NB4 (cell line): ENCODE data around the gene FBXL13.
"Not testable (repeated sequence)": the region's sequence is repeated elsewhere in the genome, so short reads cannot be mapped to it uniquely, and the experiment has no call there.

Source experiments
- MAX ChIP-seq: IDR thresholded peaks from 2 replicates; pipeline ENCODE4 v1.6.1; 2011; ENCODE audit warnings: low read depth, low read length
- MYC ChIP-seq: IDR thresholded peaks from 2 replicates; pipeline ENCODE4 v1.6.1; 2011; ENCODE audit warnings: low read depth, low read length
- POLR2A ChIP-seq: IDR thresholded peaks from 2 replicates; pipeline ENCODE4 v1.6.1; 2011; ENCODE audit warnings: mild to moderate bottlenecking; ENCODE audit not compliant: insufficient read length; ENCODE audit errors: extremely low read depth
- TF ChIP-seq, protein P1 (sequence below): IDR thresholded peaks from one replicate; pipeline ENCODE4 v1.5.1; 2012; ENCODE audit warnings: low read depth, low read length

GRCh38 chr7:103092321-103092720 lies 17.7 kb upstream of the FBXL13 start:
- TF ChIP-seq MAX, POLR2A, MYC: not testable (repeated sequence)
- TF ChIP-seq, protein P1, sequence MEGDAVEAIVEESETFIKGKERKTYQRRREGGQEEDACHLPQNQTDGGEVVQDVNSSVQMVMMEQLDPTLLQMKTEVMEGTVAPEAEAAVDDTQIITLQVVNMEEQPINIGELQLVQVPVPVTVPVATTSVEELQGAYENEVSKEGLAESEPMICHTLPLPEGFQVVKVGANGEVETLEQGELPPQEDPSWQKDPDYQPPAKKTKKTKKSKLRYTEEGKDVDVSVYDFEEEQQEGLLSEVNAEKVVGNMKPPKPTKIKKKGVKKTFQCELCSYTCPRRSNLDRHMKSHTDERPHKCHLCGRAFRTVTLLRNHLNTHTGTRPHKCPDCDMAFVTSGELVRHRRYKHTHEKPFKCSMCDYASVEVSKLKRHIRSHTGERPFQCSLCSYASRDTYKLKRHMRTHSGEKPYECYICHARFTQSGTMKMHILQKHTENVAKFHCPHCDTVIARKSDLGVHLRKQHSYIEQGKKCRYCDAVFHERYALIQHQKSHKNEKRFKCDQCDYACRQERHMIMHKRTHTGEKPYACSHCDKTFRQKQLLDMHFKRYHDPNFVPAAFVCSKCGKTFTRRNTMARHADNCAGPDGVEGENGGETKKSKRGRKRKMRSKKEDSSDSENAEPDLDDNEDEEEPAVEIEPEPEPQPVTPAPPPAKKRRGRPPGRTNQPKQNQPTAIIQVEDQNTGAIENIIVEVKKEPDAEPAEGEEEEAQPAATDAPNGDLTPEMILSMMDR, result not testable (repeated sequence)
